SJSA1 (cell line): Measurements from ENCODE around the gene WEE2. TPM values are rescaled to one million over a fixed set of nuclear protein-coding genes. Genes with fewer than 3 reads are reported as not detected.
A peak's percentile ranks its signal among the peaks of the same experiment; 100 is the strongest.

Experiments used
- DNase-seq, 2 experiments: peaks; one replicate each; pipeline ENCODE4 v3.0.0-alpha.2; 2015 to 2020; ENCODE audit warnings: low spot score in 2 of 2, low read depth in 1 of 2
- H3K27ac ChIP-seq: fragments of 250-450 bp; sonication (Bioruptor Pico); 2 replicates; pipeline ENCODE4 v1.5.1; 2020; ENCODE audit warnings: mild to moderate bottlenecking, moderate library complexity
- H3K27me3 ChIP-seq: fragments of 250-450 bp; sonication (Bioruptor Pico); replicated peaks from 2 replicates; pipeline ENCODE4 v1.5.1; 2020; ENCODE audit warnings: mild to moderate bottlenecking, moderate library complexity
- H3K36me3 ChIP-seq: fragments of 250-450 bp; sonication (Bioruptor Pico); 2 replicates; pipeline ENCODE4 v1.5.1; 2020; ENCODE audit warnings: mild to moderate bottlenecking
- H3K4me1 ChIP-seq: fragments of 250-450 bp; sonication (Bioruptor Pico); replicated peaks from 2 replicates; pipeline ENCODE4 v1.6.1; 2021; ENCODE audit warnings: mild to moderate bottlenecking
- H3K4me3 ChIP-seq: fragments of 250-450 bp; sonication (Bioruptor Pico); 2 replicates; pipeline ENCODE4 v1.5.1; 2020; ENCODE audit warnings: mild to moderate bottlenecking
- H3K9me3 ChIP-seq: fragments of 250-450 bp; sonication (Bioruptor Pico); replicated peaks from 2 replicates; pipeline ENCODE4 v1.5.1; 2020; ENCODE audit warnings: mild to moderate bottlenecking
- total RNA-seq: library from RNA; depleted of rRNA; stranded (reverse); fragments of >200 nt; shearing (Covaris generic); gene quantifications from 2 replicates; pipeline ENCODE4 v1.2.3, GENCODE V29; 2014; rRNA removed

The WEE2 gene
- not detected in 2 replicates for total RNA-seq

DNA sequence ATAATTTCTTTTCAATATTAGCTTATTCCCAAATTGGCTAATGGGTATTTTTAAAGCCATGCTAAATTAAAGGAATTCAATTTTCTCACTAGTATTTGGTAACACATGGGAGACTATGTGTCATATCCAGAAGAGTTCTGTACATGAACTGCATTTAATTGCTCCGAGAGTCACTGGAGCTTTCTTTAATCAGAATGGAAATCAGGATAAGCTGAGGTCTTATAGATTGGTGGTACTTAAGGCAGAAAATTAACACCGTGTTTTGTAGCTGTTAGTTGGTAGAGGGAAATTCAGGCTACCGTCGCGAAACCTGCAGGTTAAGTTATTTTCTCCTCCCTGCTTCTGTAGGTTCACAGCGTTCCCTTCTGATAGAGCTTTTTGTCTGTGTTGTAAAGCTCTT, at the start of gene WEE2:
WEE2 (plus strand) TSS at position 3 of the 400 bp plus-strand sequence. CDS start 406 bp downstream, outside the sequence.
- Histone ChIP-seq H3K27me3 (no peaks in the 10 kb centered on the region), H3K9me3 (no peaks in the 10 kb centered on the region), H3K4me1 (peaks cover 16% of the 10 kb centered on the region), H3K36me3 (no peaks in the 10 kb centered on the region), H3K4me3 (no peak within 1 kb of the TSS), H3K27ac (no peak within 1 kb of the TSS)
- DNase-seq = no peak

DNA sequence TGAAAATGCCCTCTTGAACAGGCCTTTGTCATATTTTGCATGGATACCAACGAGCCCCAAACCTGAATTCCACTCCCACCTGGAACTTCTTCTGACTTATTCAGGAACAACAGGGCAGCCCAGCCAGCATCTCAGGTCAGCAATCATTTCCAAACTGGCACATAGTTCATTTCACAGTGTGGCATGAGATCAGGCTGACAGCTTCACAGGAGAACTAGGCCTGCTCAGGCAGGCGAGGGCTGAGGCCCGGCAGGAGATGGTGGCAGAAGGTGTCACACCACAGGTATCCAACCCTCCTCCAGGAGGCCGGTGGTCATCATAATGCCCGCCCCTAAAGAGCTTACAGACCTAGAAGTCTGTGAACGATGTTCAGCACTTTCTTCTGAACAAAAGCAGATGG, 48.7 kb upstream of the WEE2 start:
- Histone ChIP-seq H3K27ac (no peak overlapping the region), H3K4me1 (no peaks in the 10 kb centered on the region)

DNA sequence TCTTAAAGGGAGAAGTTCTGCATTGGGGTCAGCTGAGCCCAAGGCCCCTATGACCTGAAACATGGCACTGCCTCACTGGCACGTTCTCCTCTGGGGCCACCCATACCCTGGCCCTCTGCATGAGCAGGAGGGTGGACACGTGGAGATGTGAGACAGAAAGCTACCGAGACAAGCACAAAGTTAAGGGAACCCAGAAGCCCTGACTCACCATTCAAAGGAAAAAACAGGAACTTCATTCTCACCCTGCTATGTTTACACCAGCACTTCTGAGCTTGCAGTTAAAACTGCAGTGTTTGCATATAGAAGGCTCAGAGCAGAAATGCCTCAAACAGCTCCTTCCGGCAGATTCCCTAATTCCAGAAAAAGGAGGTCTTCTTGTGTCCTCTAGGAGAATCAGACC, 47.9 kb upstream of the WEE2 start:
- H3K4me3 ChIP-seq = no peak overlapping the region
- H3K36me3 ChIP-seq = peaks cover 34% of the 10 kb centered on the region
- H3K27me3 ChIP-seq = no peaks in the 10 kb centered on the region
- H3K27ac ChIP-seq = no peak overlapping the region
- H3K4me1 ChIP-seq = no peaks in the 10 kb centered on the region
- H3K9me3 ChIP-seq = no peaks in the 10 kb centered on the region
- peak in 1 of 2 experiments; percentile 11 for DNase-seq

More for the DNA sequence above, 48.7 kb upstream of the WEE2 start:
- Histone ChIP-seq H3K27me3 (no peaks in the 10 kb centered on the region), H3K9me3 (no peaks in the 10 kb centered on the region), H3K36me3 (peaks cover 36% of the 10 kb centered on the region), H3K4me3 (no peak overlapping the region)
- DNase-seq = no peak

GRCh38 chr7:141663081-141663849, 44.9 kb upstream of the WEE2 start:
- no peak for DNase-seq
- Histone ChIP-seq H3K36me3 (peaks cover 24% of the 10 kb centered on the region), H3K4me3 (no peak overlapping the region), H3K27ac (no peak overlapping the region), H3K9me3 (no peaks in the 10 kb centered on the region), H3K4me1 (no peaks in the 10 kb centered on the region), H3K27me3 (no peaks in the 10 kb centered on the region)

GRCh38 chr7:141664450-141664849, 43.7 kb upstream of the WEE2 start:
- Histone ChIP-seq H3K4me3 (no peak overlapping the region), H3K9me3 (no peaks in the 10 kb centered on the region), H3K36me3 (peaks cover 24% of the 10 kb centered on the region), H3K27ac (no peak overlapping the region), H3K4me1 (0 out of 2 replicates have a peak, but pooled peaks cover 4% of the 10 kb centered on the region), H3K27me3 (no peaks in the 10 kb centered on the region)
- no peak for DNase-seq

- Histone ChIP-seq H3K27me3 (no peaks in the 10 kb centered on the region), H3K4me1 (0 out of 2 replicates have a peak, but pooled peaks cover 4% of the 10 kb centered on the region)
Measured at GRCh38 chr7:141665208-141666035, 42.7 kb upstream of the WEE2 start.

DNA sequence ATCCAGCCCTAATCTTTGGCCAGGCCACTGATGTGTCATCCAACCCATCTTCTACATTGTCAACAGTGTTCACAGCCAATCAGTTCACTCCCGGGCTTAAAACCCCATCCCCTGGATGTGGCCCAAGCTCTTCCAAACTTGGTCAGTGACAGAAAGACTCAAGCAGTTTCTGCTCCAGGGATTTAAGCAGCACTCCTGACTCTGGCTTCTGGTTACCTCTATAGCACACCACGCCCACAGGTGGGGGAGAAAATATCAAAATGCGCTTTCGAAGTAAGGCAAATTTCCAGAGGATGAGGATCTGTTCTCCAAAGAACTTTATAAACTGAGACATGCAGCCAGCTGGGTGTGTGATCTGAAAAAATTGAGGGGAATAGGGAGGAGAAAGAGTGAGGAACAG, 42.1 kb upstream of the WEE2 start:
- Histone ChIP-seq H3K9me3 (no peaks in the 10 kb centered on the region), H3K36me3 (peaks cover 24% of the 10 kb centered on the region), H3K4me3 (no peak overlapping the region), H3K4me1 (0 out of 2 replicates have a peak, but pooled peaks cover 4% of the 10 kb centered on the region), H3K27me3 (no peaks in the 10 kb centered on the region), H3K27ac (no peak overlapping the region)
- no peak for DNase-seq

More at GRCh38 chr7:141665208-141666035, 42.7 kb upstream of the WEE2 start:
- no peak for DNase-seq
- Histone ChIP-seq H3K4me3 (no peak overlapping the region), H3K9me3 (no peaks in the 10 kb centered on the region), H3K36me3 (peaks cover 24% of the 10 kb centered on the region), H3K27ac (no peak overlapping the region)

- H3K4me1 ChIP-seq = peaks cover 6% of the 10 kb centered on the region
- H3K9me3 ChIP-seq = no peaks in the 10 kb centered on the region
- no peaks in the 10 kb centered on the region for H3K27me3 ChIP-seq
- H3K36me3 ChIP-seq = peaks cover 9% of the 10 kb centered on the region
- DNase-seq = no peak
- H3K27ac ChIP-seq = no peak overlapping the region
- H3K4me3 ChIP-seq = no peak overlapping the region
Measured at GRCh38 chr7:141668853-141669252, 39.3 kb upstream of the WEE2 start.

DNA sequence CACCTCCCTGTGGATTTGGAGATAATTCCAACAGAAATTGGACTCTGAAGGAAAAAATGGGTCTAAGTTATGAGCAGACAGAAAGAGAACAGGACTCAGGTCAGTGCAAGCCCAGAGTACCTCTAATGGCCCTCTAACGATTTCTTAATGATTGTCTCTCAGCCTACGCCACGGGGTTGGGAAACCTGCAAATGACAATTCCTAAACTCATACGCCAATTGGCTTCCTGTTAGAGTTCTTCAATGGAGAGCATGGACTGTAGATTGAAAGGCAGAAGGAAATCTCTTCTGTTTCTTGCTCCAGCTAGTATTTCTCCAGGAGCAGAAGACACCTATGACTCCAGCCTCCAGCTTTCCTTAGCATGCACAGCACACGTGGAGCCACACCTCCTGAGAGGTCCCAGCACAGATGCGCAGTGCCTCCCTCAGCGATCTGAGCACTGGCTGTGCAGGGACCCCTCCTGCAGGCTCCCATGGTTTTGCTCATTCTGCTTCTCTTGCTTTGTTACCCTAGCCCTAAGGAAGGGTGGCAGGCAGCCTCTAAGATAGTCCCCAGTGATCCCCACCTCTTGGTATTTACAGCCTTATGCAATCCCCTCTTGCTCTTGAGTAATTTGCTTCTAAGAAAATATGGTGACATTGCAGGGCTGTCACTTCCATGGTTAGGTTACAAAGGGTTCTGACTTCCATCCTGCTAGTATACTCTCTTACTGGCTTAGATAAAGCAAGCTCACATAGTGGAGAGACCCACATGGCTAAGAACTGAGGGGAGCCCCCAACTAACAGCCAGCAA, 36.3 kb upstream of the WEE2 start:
- H3K4me3 ChIP-seq = no peak overlapping the region
- no peaks in the 10 kb centered on the region for H3K9me3 ChIP-seq
- peaks cover 3% of the 10 kb centered on the region; the same call in 1 of the 2 replicates for H3K36me3 ChIP-seq
- H3K27me3 ChIP-seq = no peaks in the 10 kb centered on the region
- no peak overlapping the region for H3K27ac ChIP-seq
- H3K4me1 ChIP-seq = peaks cover 19% of the 10 kb centered on the region
- DNase-seq = no peak

DNA sequence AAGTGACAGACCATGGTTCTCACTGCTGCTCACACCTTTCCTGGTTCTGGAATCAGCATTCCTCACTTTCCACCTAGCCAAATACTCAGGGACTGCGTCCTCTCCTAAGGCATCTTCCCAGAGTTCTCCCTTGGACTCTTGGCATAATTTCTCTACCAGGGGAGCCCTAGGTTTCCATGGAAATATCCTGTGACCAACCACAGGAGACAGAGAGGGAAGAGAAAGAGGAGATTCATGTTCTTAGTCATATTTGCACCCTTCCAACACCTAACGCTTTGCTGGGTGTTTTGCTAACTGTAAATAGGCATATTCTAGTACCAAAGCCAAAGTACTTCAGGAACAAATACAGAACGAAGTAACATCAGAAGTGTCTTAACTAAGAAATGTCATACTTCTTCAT, 34.8 kb upstream of the WEE2 start:
- Histone ChIP-seq H3K4me1 (peaks cover 18% of the 10 kb centered on the region), H3K27ac (no peak overlapping the region), H3K36me3 (peaks cover 3% of the 10 kb centered on the region; the same call in 1 of the 2 replicates), H3K4me3 (no peak overlapping the region), H3K9me3 (no peaks in the 10 kb centered on the region), H3K27me3 (no peaks in the 10 kb centered on the region)
- no peak for DNase-seq

- Histone ChIP-seq H3K27me3 (no peaks in the 10 kb centered on the region), H3K27ac (peak overlapping the region; percentile 73), H3K36me3 (peaks cover 3% of the 10 kb centered on the region; the same call in 1 of the 2 replicates), H3K4me1 (peaks cover 15% of the 10 kb centered on the region), H3K4me3 (no peak overlapping the region), H3K9me3 (no peaks in the 10 kb centered on the region)
- peak; percentile 56 to 72 for DNase-seq
Measured at GRCh38 chr7:141674171-141674671, 33.9 kb upstream of the WEE2 start.

GRCh38 chr7:141674702-141675101, 33.5 kb upstream of the WEE2 start:
- Histone ChIP-seq H3K27me3 (no peaks in the 10 kb centered on the region), H3K36me3 (peaks cover 3% of the 10 kb centered on the region; the same call in 1 of the 2 replicates), H3K4me1 (peaks cover 15% of the 10 kb centered on the region), H3K4me3 (no peak overlapping the region), H3K27ac (peak overlapping the region; percentile 73), H3K9me3 (no peaks in the 10 kb centered on the region)
- no peak for DNase-seq
